ENCODE data around the gene SWAP70. TPM values are rescaled to one million over a fixed set of nuclear protein-coding genes. Genes with fewer than 3 reads are reported as not detected.
"Not testable (repeated sequence)": the region's sequence is repeated elsewhere in the genome, so short reads cannot be mapped to it uniquely, and the experiment has no call there.

The SWAP70 gene
- total and polyA plus RNA-seq, 10 donors = 34.9 to 130 (median 108) TPM

GRCh38 chr11:9693801-9694553, 30.1 kb downstream of the SWAP70 start:
- H3K4me1 ChIP-seq = peaks cover 29 to 100% (median 76%) of the 10 kb centered on the region in 6 donors
- TF ChIP-seq POLR2A (IDR thresholded peaks at IDR 0.05) = no peak
- TF ChIP-seq, protein P1, sequence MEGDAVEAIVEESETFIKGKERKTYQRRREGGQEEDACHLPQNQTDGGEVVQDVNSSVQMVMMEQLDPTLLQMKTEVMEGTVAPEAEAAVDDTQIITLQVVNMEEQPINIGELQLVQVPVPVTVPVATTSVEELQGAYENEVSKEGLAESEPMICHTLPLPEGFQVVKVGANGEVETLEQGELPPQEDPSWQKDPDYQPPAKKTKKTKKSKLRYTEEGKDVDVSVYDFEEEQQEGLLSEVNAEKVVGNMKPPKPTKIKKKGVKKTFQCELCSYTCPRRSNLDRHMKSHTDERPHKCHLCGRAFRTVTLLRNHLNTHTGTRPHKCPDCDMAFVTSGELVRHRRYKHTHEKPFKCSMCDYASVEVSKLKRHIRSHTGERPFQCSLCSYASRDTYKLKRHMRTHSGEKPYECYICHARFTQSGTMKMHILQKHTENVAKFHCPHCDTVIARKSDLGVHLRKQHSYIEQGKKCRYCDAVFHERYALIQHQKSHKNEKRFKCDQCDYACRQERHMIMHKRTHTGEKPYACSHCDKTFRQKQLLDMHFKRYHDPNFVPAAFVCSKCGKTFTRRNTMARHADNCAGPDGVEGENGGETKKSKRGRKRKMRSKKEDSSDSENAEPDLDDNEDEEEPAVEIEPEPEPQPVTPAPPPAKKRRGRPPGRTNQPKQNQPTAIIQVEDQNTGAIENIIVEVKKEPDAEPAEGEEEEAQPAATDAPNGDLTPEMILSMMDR (IDR thresholded peaks at IDR 0.05 in 8 of 11, conservative IDR thresholded peaks at IDR 0.05 in 3 of 11) = no peak
- TF ChIP-seq POLR2AphosphoS5 (IDR thresholded peaks at IDR 0.05) = no peak
- no peaks in the 10 kb centered on the region for H3K27me3 ChIP-seq (replicated peaks in 1 of 7)
- H3K36me3 ChIP-seq = peaks cover 0 to 43% (median 23%) of the 10 kb centered on the region in 6 donors
- WGBS, 5 donors = 37 to 50% (median 47%) methylated on average over 2 of the region's 2 CpGs
- intact Hi-C loops (cut with DNase I; ENCODE audit: low total_unique reads) = no loop called here
- H3K27ac ChIP-seq = peak overlapping the region; percentile 10 to 88 (median 76)
- H3K9me3 ChIP-seq = peaks cover 0 to 5% (median 0%) of the 10 kb centered on the region in 8 donors
- DNase-seq = no peak
- H3K4me3 ChIP-seq = peak overlapping the region in 1 of 8 donors; percentile 21

GRCh38 chr11:9695228-9695627, 31.4 kb downstream of the SWAP70 start:
- intact Hi-C loops (cut with DNase I; ENCODE audit: low total_unique reads); H3K9me3 ChIP-seq; H3K4me3 ChIP-seq; H3K27me3 ChIP-seq (replicated peaks in 1 of 7); DNase-seq: not testable (repeated sequence)
- Histone ChIP-seq H3K4me1 (peaks cover 29 to 100% (median 75%) of the 10 kb centered on the region in 6 donors), H3K27ac (peak overlapping the region in 2 of 8 donors; percentile 77 to 88), H3K36me3 (peaks cover 0 to 43% (median 23%) of the 10 kb centered on the region in 6 donors)
- WGBS, 5 donors = 95 to 97% (median 96%) methylated on average over 8 of the region's 8 CpGs

GRCh38 chr11:9697766-9698165, 33.9 kb downstream of the SWAP70 start:
- 68 to 82% (median 73%) methylated on average over 4 of the region's 4 CpGs for WGBS, 5 donors
- Histone ChIP-seq H3K9me3 (peaks cover 0 to 5% (median 0%) of the 10 kb centered on the region in 8 donors), H3K4me3 (no peak overlapping the region), H3K27me3 (replicated peaks in 1 of 7) (no peaks in the 10 kb centered on the region), H3K27ac (peak overlapping the region in 6 of 8 donors; percentile 48 to 88 (median 76)), H3K36me3 (peaks cover 0 to 43% (median 23%) of the 10 kb centered on the region in 6 donors), H3K4me1 (peaks cover 32 to 100% (median 75%) of the 10 kb centered on the region in 6 donors)
- intact Hi-C loops (cut with DNase I; ENCODE audit: low total_unique reads) = no loop called here
- TF ChIP-seq POLR2AphosphoS5 (IDR thresholded peaks at IDR 0.05) = no peak
- TF ChIP-seq, protein P1 (IDR thresholded peaks at IDR 0.05 in 8 of 11, conservative IDR thresholded peaks at IDR 0.05 in 3 of 11) = no peak
- no peak for DNase-seq

DNA sequence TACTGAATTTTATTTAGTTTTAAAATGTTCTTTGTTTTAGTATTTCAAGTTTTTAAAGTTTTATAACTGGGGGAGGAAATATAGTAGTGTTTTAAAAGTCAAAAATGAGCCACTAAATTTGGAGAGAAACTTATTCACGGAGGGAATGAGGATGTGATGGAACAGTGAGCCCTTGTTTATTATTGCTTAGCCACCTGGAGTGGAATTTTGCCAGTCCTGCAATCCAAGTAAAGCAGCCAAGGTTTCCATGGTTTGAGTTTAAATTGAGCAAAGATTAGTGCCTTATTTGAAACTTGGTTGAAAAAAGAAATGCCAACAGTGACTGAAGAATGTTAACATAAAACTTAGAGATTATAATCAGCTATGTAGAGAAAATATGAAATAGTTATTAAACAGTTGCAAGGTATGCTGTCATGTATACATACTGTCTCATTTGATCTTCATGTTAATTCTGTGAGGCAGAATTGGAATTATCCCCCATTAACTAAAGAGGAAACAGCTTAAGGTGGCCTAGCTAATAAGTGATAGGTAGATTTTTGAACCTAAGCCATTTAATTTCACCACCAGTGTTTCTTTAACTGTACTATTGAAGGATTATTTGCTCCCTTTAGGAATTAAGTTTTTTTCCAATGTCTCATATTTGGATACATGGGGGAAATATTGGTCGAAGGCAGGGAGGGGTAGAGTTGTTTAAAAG, 36.4 kb downstream of the SWAP70 start:
- peaks cover 0 to 40% (median 12%) of the 10 kb centered on the region in 6 donors for H3K36me3 ChIP-seq
- intact Hi-C loops (cut with DNase I; ENCODE audit: low total_unique reads) = no loop called here
- TF ChIP-seq POLR2AphosphoS5 (IDR thresholded peaks at IDR 0.05) = no peak
- TF ChIP-seq, protein P1 (IDR thresholded peaks at IDR 0.05 in 8 of 11, conservative IDR thresholded peaks at IDR 0.05 in 3 of 11) = no peak
- TF ChIP-seq POLR2A (IDR thresholded peaks at IDR 0.05) = no peak
- no peak for DNase-seq
- H3K27me3 ChIP-seq (replicated peaks in 1 of 7) = no peaks in the 10 kb centered on the region
- peaks cover 0 to 3% (median 0%) of the 10 kb centered on the region in 8 donors for H3K9me3 ChIP-seq
- 64 to 78% (median 70%) methylated on average over 2 of the region's 2 CpGs for WGBS, 5 donors
- no peak overlapping the region for H3K4me3 ChIP-seq
- peaks cover 43 to 98% (median 80%) of the 10 kb centered on the region in 6 donors for H3K4me1 ChIP-seq
- H3K27ac ChIP-seq = peak overlapping the region in 6 of 8 donors; percentile 19 to 88 (median 78)

Measured in spleen (tissue), 11 donors.